Left cardiac atrium (tissue), 4 donors: ENCODE data around the gene CGB8. TPM values are rescaled to one million over a fixed set of nuclear protein-coding genes. Genes with fewer than 3 reads are reported as not detected.
A peak's percentile ranks its signal among the peaks of the same experiment; 100 is the strongest.

Source experiments
- ATAC-seq, 2 donors: fragments of 200-7000 bp; cut with Tn5 transposase; one replicate each; pipeline ENCODE4 v1.9.1; 2020; ENCODE audit warnings: mild to moderate bottlenecking in 2 of 2, moderate library complexity in 2 of 2
- DNase-seq: peaks from one replicate; pipeline ENCODE4 v3.0.0-alpha.2; 2020
- intact Hi-C, 2 donors: fragments of 100-400 bp; cut with DNase I; formaldehyde crosslinking; loops; one replicate each; pipeline versions ENCODE4 v1.14.1 to v1.15.1; 2022 to 2023
- microRNA-seq, 2 donors: library from miRNA; unstranded; fragments of <30 nt; microRNA quantifications; one replicate each; pipeline ENCODE4 v1.2.0, GENCODE V29; 2020
- total RNA-seq, 2 donors: library from RNA; stranded (reverse); fragmentation: NEBNext Ultra II Directional; extraction: Animal tissue kit (Norgen Biotek cat#: 25700); gene quantifications; one replicate each; pipeline ENCODE4 v1.2.1, GENCODE V29; 2021
- donor health status: DM: no; HTN: yes; CAD: no.
- donor health status: DM: no; HTN: yes; CAD: no; lungs with severe emphysema.
- donor health status: DM: yes; HTN: yes; CAD: no.
- donor health status: Dilated cardiomyopathy.

Gene CGB8
- total RNA-seq, 2 donors from 2014 or later = not detected

GRCh38 chr19:49017666-49018351, 31.1 kb downstream of the CGB8 start:
- peak; percentile 73 for DNase-seq
- intact Hi-C loops = no loop called here
- peak; percentile 70 to 74 for ATAC-seq

DNA sequence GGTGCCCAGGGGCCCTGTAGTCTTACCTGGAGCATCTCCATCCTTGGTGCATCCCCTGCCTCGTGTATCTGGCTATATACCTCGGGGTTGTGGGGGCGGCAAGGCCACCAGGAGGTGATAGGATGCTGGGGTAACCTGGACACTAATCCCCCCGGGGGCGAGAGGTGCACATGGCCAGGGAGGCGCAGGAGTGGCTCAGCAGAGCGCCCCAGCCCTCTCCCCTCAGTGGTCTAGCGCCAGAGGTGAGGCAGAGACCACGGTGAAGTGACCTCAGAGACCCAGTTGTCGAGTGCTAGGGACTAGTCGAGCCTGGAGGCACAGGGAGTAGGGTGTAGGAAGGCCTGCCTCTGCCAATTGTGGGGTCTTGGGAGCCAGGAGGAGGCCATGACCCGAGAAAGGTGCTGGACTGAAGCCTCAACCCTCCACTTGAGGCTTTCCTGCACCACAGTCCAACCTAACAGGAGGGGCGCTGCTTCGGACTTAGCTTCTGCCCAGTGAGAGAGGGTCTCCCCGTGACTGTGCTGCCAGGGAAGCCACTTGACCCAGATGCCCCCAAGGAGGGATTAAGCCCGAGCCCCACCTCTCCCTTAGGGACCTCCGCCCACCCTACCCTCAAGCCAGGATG, 31.8 kb downstream of the CGB8 start, which contains the start of gene LHB:
LHB (minus strand) TSS at position 51 of the 625 bp plus-strand sequence; CDS start at position 41, 10 bp downstream.
- ATAC-seq = no peak
- intact Hi-C loops = no loop called here
- DNase-seq = no peak

DNA sequence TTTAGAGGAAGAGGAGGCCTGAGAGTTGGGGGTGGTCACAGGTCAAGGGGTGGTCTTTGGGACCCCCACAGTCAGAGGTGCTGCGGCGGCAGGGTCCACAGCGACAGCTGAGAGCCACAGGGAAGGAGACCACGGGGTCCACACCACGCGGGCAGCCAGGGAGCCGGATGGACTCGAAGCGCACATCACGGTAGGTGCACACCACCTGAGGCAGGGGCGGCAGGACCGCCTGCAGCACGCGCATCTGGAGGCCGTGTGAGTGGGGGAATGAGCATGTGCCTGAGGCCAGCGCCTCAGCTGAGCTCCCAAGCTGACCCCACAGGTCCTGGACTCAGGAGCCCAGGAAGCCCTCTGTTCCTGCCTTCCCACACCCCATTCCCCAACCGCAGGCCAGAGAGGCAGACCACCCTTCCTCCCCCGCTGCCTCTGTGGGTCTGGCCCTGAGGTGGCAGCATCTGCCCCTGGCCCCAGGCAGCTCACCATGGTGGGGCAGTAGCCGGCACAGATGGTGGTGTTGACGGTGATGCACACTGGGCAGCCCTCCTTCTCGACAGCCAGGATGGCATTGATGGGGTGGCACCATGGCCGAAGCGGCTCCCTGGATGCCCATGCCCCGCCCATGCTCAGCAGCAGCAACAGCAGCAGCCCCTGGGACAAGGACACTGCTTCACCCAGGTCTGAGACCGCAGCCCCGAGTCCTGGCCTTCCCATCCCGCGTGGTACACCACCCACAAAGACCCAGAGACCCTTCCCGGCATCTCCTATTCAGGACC, 32.7 kb downstream of the CGB8 start:
- ATAC-seq (no peak), DNase-seq (no peak)
- intact Hi-C loops = no loop called here

DNA sequence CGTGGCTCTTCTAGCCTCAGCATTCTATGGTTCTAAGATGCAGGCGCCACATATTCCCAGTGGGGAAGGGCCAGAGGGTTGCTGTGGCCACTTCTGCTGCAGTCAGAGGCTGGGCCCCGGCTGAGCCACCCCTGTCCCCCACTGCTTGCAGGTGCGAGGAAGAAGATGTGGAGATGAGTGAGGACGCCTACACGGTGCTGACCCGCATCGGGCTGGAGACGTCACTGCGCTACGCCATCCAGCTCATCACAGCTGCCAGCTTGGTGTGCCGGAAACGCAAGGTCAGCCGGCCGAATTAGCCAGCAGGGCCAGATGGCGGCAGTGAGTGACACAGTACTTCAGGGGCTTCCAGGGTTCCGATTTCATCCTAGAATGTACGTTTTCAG, 34.0 kb downstream of the CGB8 start:
- ATAC-seq (no peak), DNase-seq (no peak)
- intact Hi-C loops = no loop called here

DNA sequence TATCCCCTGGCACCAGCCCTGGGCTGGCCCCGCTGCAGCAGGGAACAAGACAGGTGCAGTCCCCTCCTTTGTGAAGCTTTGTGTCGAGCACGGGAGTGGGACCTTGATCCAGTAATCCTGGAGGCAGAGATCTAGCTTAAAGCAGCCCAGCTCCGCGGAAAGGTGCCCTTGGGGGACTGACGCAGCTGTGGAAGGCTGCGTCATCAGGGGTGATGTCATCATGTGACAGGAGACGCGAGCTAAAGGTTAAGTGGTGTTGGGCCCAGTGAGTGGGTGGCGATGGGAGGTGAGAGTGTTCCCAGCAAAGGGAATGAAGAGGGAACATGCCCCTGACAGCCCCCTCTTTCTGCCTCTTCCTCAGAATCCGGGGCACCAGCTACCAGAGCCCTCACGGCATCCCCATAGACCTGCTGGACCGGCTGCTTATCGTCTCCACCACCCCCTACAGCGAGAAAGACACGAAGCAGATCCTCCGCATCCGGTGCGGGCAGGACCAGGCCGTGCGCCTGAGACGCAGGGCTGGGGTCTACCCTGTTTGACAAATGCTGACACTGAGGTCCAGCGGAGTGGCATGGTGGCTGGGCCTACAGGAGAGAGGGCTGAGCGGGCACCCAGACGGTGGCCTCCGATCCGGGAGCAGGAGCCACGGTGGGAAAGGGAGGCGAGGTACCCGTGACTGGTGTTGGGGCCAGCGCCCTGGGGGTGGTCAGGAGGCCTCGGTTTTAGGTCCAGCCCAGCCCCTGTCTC, 34.6 kb downstream of the CGB8 start:
- ATAC-seq = no peak

DNA sequence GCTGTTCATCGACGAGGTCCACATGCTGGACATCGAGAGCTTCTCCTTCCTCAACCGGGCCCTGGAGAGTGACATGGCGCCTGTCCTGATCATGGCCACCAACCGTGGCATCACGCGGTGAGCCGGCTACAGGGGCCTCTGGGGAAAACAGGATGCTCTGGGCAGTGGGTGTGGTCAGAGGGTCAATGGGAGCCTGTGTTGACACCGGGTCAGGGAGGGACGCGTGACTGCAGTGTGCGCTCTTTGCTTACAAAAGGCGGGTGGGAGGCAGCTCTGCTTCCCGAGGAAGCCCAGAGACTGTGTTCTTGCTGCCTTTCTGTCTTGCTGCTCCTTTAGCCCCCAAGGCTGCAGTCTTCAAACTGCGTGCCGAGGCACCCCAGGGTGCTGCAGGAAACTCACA, 37.7 kb downstream of the CGB8 start:
- intact Hi-C loops = no loop called here
- ATAC-seq (no peak), DNase-seq (no peak)

More for the DNA sequence above, 34.6 kb downstream of the CGB8 start:
- DNase-seq = peak; percentile 49
- intact Hi-C loops = no loop called here

DNA sequence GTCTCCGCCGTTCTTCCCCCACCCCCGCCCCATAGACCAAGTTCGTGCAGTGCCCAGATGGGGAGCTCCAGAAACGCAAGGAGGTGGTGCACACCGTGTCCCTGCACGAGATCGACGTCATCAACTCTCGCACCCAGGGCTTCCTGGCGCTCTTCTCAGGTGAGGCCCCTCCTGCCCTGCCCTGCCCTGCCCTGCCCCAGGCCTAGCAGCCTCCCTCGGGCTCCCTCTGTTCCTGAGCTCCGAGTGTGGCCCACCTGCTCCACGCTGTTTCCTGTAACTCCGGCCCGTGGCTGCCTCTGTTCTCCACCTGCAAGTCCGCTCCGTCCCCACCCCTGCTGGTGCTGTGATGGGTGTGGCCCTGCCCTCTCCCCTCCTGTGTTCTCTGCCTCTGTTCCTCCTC, 38.5 kb downstream of the CGB8 start:
- intact Hi-C loops = no loop called here
- DNase-seq (no peak), ATAC-seq (no peak)

GRCh38 chr19:49009828-49010227, 39.1 kb downstream of the CGB8 start:
- ATAC-seq (no peak), DNase-seq (no peak)
- intact Hi-C loops = loop anchor here in 1 of 2 donors (10.0 kb wide), 1 partner anchor 195 kb away; no protein-coding TSS in a partner anchor

- intact Hi-C loops = loop anchor here in 1 of 2 donors (10.0 kb wide), 1 partner anchor 198 kb away; no protein-coding TSS in a partner anchor
- ATAC-seq (no peak), DNase-seq (no peak)
Observed at GRCh38 chr19:49006905-49007304, 42.0 kb downstream of the CGB8 start.

DNA sequence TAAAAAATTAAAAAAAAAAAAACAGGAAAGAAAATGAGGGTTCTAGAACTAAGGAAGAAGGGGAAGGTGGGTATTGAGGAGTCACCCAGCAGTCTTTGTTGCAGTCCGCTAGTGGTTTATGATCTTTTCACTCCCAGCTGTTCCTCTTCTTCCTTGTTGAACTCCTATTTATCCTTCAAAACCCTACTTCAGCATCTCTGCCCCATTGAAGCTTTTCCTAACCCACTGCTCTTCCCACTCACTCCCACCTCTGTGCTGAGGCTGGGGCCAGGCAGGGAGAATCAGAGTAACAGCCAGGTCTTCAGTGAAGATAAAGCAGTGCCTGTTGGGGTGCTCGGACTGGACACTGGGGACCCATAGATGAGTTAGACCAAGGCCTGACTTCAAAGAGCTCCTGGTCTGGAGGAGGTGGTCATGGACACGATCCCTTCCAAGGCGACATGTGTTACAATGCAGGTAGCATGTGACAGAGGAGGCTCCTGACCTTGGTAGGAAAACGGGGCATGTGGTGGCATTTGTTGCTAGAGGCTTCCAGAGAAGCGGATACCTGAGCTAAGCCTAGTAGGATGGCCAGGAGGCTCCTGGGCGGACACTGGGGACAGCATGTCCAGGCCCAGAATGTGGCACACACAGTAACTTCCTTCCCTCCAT, 43.8 kb downstream of the CGB8 start:
- intact Hi-C loops = loop anchor here in 1 of 2 donors (10.0 kb wide), 1 partner anchor 200 kb away; no protein-coding TSS in a partner anchor
- DNase-seq = no peak

GRCh38 chr19:49004133-49004532, 44.8 kb downstream of the CGB8 start:
- ATAC-seq = no peak
- no peak for DNase-seq
- intact Hi-C loops = loop anchor here in 1 of 2 donors (10.0 kb wide), 1 partner anchor 201 kb away; no protein-coding TSS in a partner anchor

More for the DNA sequence above, 43.8 kb downstream of the CGB8 start:
- ATAC-seq = no peak

- peak; percentile 47 to 60 for ATAC-seq
- DNase-seq = peak; percentile 58
- intact Hi-C loops = loop anchor here in 1 of 2 donors (10.0 kb wide), 2 partner anchors 75 to 205 kb away; partner anchors contain the start of gene KCNA7
Observed at GRCh38 chr19:48999481-49000325, 49.2 kb downstream of the CGB8 start.

- ATAC-seq (no peak), DNase-seq (peak; percentile 54)
- intact Hi-C loops = loop anchor here in 1 of 2 donors (10.0 kb wide), 1 partner anchor 77 kb away; the partner anchor contains the start of gene KCNA7
Observed at GRCh38 chr19:48997972-48998371, 50.9 kb downstream of the CGB8 start.

Small RNA genes lying within 50 kb of the gene (microRNA-seq; reads per million reads assigned to microRNA genes)
- 0 reads per million in 2 donors for gene MIR6798

Other genes starting within 250 kb of the CGB8 start
- 10 to 100 TPM; 29.8 to 37.7 TPM for gene BCAT2, start 238.1 kb downstream of the CGB8 start, total RNA-seq
- gene HSD17B14, start 212.6 kb downstream of the CGB8 start, total RNA-seq = 1 to 10 TPM; 2.8 to 5.4 TPM
- 10 to 100 TPM; 29.6 to 67.1 TPM for gene PLEKHA4, start 180.5 kb downstream of the CGB8 start, total RNA-seq
- 10 to 100 TPM; 67.2 to 78.6 TPM for gene PPP1R15A, start 176.7 kb downstream of the CGB8 start, total RNA-seq
- gene TULP2, start 150.4 kb downstream of the CGB8 start, total RNA-seq = under 1 TPM in 1 of 2 donors, not detected in 1; 0.50 TPM
- 100 to 1,000 TPM; 279 to 342 TPM for gene NUCB1, start 148.8 kb downstream of the CGB8 start, total RNA-seq
- not detected for gene DHDH, start 115.4 kb downstream of the CGB8 start, total RNA-seq
- 10 to 100 TPM; 28.8 to 36.1 TPM for gene BAX, start 94.2 kb downstream of the CGB8 start, total RNA-seq
- gene FTL, start 83.8 kb downstream of the CGB8 start, total RNA-seq = 1,000 to 10,000 TPM; 1,813 to 2,086 TPM
- gene GYS1, start 55.8 kb downstream of the CGB8 start, total RNA-seq = 10 to 100 TPM; 66.4 to 95.7 TPM
- gene RUVBL2, start 55.2 kb downstream of the CGB8 start, total RNA-seq = 10 to 100 TPM; 39.3 to 50.0 TPM
- gene LHB, start 32.0 kb downstream of the CGB8 start, total RNA-seq = under 1 TPM in 1 of 2 donors, not detected in 1; 0.55 TPM
- gene CGB3, start 24.8 kb downstream of the CGB8 start, total RNA-seq = not detected
- not detected for gene CGB2, start 17.2 kb downstream of the CGB8 start, total RNA-seq
- not detected for gene CGB1, start 12.2 kb downstream of the CGB8 start, total RNA-seq
- not detected for gene CGB5, start 5.3 kb downstream of the CGB8 start, total RNA-seq
- under 1 TPM in 1 of 2 donors, not detected in 1; 0.29 TPM for gene CGB7, start 8.6 kb upstream of the CGB8 start, total RNA-seq
- gene NTF4, start 15.7 kb upstream of the CGB8 start, total RNA-seq = 1 to 10 TPM in 1 of 2 donors, under 1 TPM in 1; 0.81 to 1.2 TPM
- 1 to 10 TPM; 2.4 to 3.0 TPM for gene KCNA7, start 23.6 kb upstream of the CGB8 start, total RNA-seq
- gene SNRNP70, start 36.3 kb upstream of the CGB8 start, total RNA-seq = 100 to 1,000 TPM in 1 of 2 donors, 10 to 100 TPM in 1; 98.3 to 134 TPM
- 10 to 100 TPM; 11.4 to 14.9 TPM for gene LIN7B, start 65.3 kb upstream of the CGB8 start, total RNA-seq
- 1 to 10 TPM in 1 of 2 donors, under 1 TPM in 1; 0.47 to 1.6 TPM for gene C19orf73, start 70.0 kb upstream of the CGB8 start, total RNA-seq
- gene PPFIA3, start 70.4 kb upstream of the CGB8 start, total RNA-seq = 10 to 100 TPM in 1 of 2 donors, 1 to 10 TPM in 1; 6.7 to 11.5 TPM
- gene HRC, start 106.3 kb upstream of the CGB8 start, total RNA-seq = 100 to 1,000 TPM; 480 to 499 TPM
- gene TRPM4, start 108.7 kb upstream of the CGB8 start, total RNA-seq = 10 to 100 TPM; 24.4 to 30.6 TPM